Neural cell (in vitro differentiated cells): Measurements from ENCODE around the gene FIBCD1. TPM values are rescaled to one million over a fixed set of nuclear protein-coding genes. Genes with fewer than 3 reads are reported as not detected.
"Not testable (repeated sequence)": the region's sequence is repeated elsewhere in the genome, so short reads cannot be mapped to it uniquely, and the experiment has no call there.

ENCODE experiments used
- H2AFZ ChIP-seq: fragments of 200-600, 300-800 bp; sonication (generic), shearing (Covaris generic); 2 replicates; pipeline ENCODE4 v1.6.0; 2014; ENCODE audit warnings: low read depth, mild to moderate bottlenecking, antibody characterized with exemption, low read length, moderate library complexity
- H3F3A ChIP-seq: fragments of 200-600 bp; shearing (Covaris generic); 2 replicates; pipeline ENCODE4 v1.6.1; 2016; ENCODE audit warnings: mild to moderate bottlenecking, moderate library complexity, mixed read lengths, antibody characterized with exemption, low read length; ENCODE audit not compliant: insufficient read depth, poor library complexity, severe bottlenecking
- H3K27ac ChIP-seq: fragments of 200-600, 300-800 bp; sonication (generic), shearing (Covaris generic); 2 replicates; pipeline ENCODE4 v1.5.1; 2014; ENCODE audit warnings: mild to moderate bottlenecking, low read length, moderate library complexity
- H3K27me3 ChIP-seq: fragments of 300-800, 200-600 bp; sonication (generic), shearing (Covaris generic); 2 replicates; pipeline ENCODE4 v1.6.0; 2014; ENCODE audit warnings: mild to moderate bottlenecking, low read depth, low read length, moderate library complexity; ENCODE audit not compliant: insufficient read depth
- H3K36me3 ChIP-seq: fragments of 300-800, 200-600 bp; sonication (generic), shearing (Covaris generic); 2 replicates; pipeline ENCODE4 v1.5.1; 2014; ENCODE audit warnings: mild to moderate bottlenecking, antibody characterized with exemption, low read length, moderate library complexity; ENCODE audit not compliant: insufficient read depth
- H3K4me2 ChIP-seq: fragments of 300-800, 200-600 bp; sonication (generic), shearing (Covaris generic); 2 replicates; pipeline ENCODE4 v1.6.0; 2014; ENCODE audit warnings: mild to moderate bottlenecking, low read length
- H3K4me3 ChIP-seq: fragments of 300-800, 200-600 bp; sonication (generic), shearing (Covaris generic); 2 replicates; pipeline ENCODE4 v1.5.1; 2014; ENCODE audit warnings: mild to moderate bottlenecking, low read length, moderate library complexity
- H3K79me2 ChIP-seq: fragments of 200-600 bp; shearing (Covaris generic); replicated peaks from 2 replicates; pipeline ENCODE4 v1.6.0; 2014; ENCODE audit warnings: mild to moderate bottlenecking, low read length, moderate library complexity; ENCODE audit not compliant: insufficient read depth
- H3K9ac ChIP-seq: fragments of 300-800, 200-600 bp; sonication (generic), shearing (Covaris generic); 2 replicates; pipeline ENCODE4 v1.6.1; 2016; ENCODE audit warnings: mild to moderate bottlenecking, low read length, mixed read lengths
- H3K9me2 ChIP-seq: fragments of 200-600 bp; shearing (Covaris generic); 2 replicates; pipeline ENCODE4 v1.6.1; 2016; ENCODE audit warnings: mild to moderate bottlenecking, low read length, mixed read lengths; ENCODE audit not compliant: insufficient read depth
- H3K9me3 ChIP-seq: fragments of 200-600, 300-800 bp; sonication (generic), shearing (Covaris generic); 2 replicates; pipeline ENCODE4 v1.6.1; 2016; ENCODE audit warnings: mild to moderate bottlenecking, mixed run types, low read length, moderate library complexity, mixed read lengths
- H4K20me1 ChIP-seq: fragments of 200-600 bp; shearing (Covaris generic); 2 replicates; pipeline ENCODE4 v1.6.1; 2016; ENCODE audit warnings: mild to moderate bottlenecking, mixed run types; ENCODE audit not compliant: insufficient read depth
- EP300 ChIP-seq: fragments of 450-650 bp; conservative IDR thresholded peaks from 2 replicates; pipeline ENCODE4 v1.6.1; 2014; ENCODE audit warnings: antibody characterized with exemption, mild to moderate bottlenecking, moderate library complexity; ENCODE audit not compliant: poor library complexity, severe bottlenecking
- EZH2 ChIP-seq: fragments of 200-600, 300-800 bp; shearing (Covaris generic), sonication (generic); IDR thresholded peaks from 2 replicates; pipeline ENCODE4 v1.6.1; 2014; ENCODE audit warnings: antibody characterized with exemption, low read length, borderline replicate concordance, mild to moderate bottlenecking; ENCODE audit not compliant: insufficient read depth, poor library complexity, severe bottlenecking
- MXI1 ChIP-seq: fragments of 450-650 bp; conservative IDR thresholded peaks from 2 replicates; pipeline ENCODE4 v1.6.1; 2014; ENCODE audit warnings: antibody characterized with exemption, mild to moderate bottlenecking; ENCODE audit not compliant: poor library complexity, severe bottlenecking
- POLR2AphosphoS5 ChIP-seq: IDR thresholded peaks from 2 replicates; pipeline ENCODE4 v1.6.1; 2012
- RAD21 ChIP-seq: fragments of 450-650 bp; conservative IDR thresholded peaks from 2 replicates; pipeline ENCODE4 v1.6.1; 2014; ENCODE audit warnings: antibody characterized with exemption, mild to moderate bottlenecking, moderate library complexity
- SMC3 ChIP-seq: fragments of 450-650 bp; conservative IDR thresholded peaks from 2 replicates; pipeline ENCODE4 v1.6.1; 2014; ENCODE audit warnings: antibody characterized with exemption, mild to moderate bottlenecking, moderate library complexity; ENCODE audit not compliant: poor library complexity
- TAF1 ChIP-seq: IDR thresholded peaks from 2 replicates; pipeline ENCODE4 v1.6.1; 2012; ENCODE audit warnings: low read depth
- polyA plus RNA-seq: library from polyadenylated mRNA; depleted of rRNA; stranded (reverse); fragments of >200 nt; gene quantifications from 2 replicates; pipeline ENCODE4 v1.2.3, GENCODE V29; 2014
- TF ChIP-seq, protein P1 (sequence below): IDR thresholded peaks from 2 replicates; pipeline ENCODE4 v1.6.1; 2012; ENCODE audit warnings: borderline replicate concordance

The FIBCD1 gene
- polyA plus RNA-seq, 1 donor from 2014 or later, result 2.7 TPM

GRCh38 chr9:130911254-130912049, 27.6 kb downstream of the FIBCD1 start:
- H3K27ac ChIP-seq, result no peak overlapping the region

DNA sequence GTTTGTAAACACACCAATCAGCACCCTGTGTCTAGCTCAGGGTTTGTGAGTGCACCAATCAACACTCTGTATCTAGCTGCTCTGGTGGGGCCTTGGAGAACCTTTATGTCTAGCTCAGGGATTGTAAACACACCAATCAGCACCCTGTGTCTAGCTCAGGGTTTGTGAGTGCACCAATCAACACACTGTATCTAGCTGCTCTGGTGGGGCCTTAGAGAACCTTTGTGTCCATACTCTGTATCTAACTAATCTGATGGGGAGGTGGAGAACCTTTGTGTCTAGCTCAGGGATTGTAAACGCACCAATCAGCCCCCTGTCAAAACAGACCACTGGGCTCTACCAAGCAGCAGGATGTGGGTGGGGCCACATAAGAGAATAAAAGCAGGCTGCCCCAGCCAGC, 28.4 kb downstream of the FIBCD1 start:
- not testable (repeated sequence) for H3K9ac ChIP-seq, H3K4me2 ChIP-seq, H3K9me2 ChIP-seq, H4K20me1 ChIP-seq, H3F3A ChIP-seq, H3K4me3 ChIP-seq, H3K27me3 ChIP-seq, H3K27ac ChIP-seq, H2AFZ ChIP-seq, H3K9me3 ChIP-seq, H3K36me3 ChIP-seq, H3K79me2 ChIP-seq

More at GRCh38 chr9:130911254-130912049, 27.6 kb downstream of the FIBCD1 start:
- Histone ChIP-seq H3F3A (no peaks in the 10 kb centered on the region), H4K20me1 (no peaks in the 10 kb centered on the region), H3K4me3 (no peak overlapping the region), H3K27me3 (no peaks in the 10 kb centered on the region), H3K36me3 (no peaks in the 10 kb centered on the region), H3K79me2 (no peaks in the 10 kb centered on the region), H3K9me2 (no peaks in the 10 kb centered on the region), H3K9me3 (no peaks in the 10 kb centered on the region), H3K9ac (no peak overlapping the region), H2AFZ (no peak overlapping the region), H3K4me2 (no peak overlapping the region)
- TF ChIP-seq, protein P1, sequence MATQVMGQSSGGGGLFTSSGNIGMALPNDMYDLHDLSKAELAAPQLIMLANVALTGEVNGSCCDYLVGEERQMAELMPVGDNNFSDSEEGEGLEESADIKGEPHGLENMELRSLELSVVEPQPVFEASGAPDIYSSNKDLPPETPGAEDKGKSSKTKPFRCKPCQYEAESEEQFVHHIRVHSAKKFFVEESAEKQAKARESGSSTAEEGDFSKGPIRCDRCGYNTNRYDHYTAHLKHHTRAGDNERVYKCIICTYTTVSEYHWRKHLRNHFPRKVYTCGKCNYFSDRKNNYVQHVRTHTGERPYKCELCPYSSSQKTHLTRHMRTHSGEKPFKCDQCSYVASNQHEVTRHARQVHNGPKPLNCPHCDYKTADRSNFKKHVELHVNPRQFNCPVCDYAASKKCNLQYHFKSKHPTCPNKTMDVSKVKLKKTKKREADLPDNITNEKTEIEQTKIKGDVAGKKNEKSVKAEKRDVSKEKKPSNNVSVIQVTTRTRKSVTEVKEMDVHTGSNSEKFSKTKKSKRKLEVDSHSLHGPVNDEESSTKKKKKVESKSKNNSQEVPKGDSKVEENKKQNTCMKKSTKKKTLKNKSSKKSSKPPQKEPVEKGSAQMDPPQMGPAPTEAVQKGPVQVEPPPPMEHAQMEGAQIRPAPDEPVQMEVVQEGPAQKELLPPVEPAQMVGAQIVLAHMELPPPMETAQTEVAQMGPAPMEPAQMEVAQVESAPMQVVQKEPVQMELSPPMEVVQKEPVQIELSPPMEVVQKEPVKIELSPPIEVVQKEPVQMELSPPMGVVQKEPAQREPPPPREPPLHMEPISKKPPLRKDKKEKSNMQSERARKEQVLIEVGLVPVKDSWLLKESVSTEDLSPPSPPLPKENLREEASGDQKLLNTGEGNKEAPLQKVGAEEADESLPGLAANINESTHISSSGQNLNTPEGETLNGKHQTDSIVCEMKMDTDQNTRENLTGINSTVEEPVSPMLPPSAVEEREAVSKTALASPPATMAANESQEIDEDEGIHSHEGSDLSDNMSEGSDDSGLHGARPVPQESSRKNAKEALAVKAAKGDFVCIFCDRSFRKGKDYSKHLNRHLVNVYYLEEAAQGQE, result no peak
- TF ChIP-seq EP300 (no peak), MXI1 (no peak), SMC3 (no peak), TAF1 (no peak), EZH2 (no peak), POLR2AphosphoS5 (no peak), RAD21 (no peak)

DNA sequence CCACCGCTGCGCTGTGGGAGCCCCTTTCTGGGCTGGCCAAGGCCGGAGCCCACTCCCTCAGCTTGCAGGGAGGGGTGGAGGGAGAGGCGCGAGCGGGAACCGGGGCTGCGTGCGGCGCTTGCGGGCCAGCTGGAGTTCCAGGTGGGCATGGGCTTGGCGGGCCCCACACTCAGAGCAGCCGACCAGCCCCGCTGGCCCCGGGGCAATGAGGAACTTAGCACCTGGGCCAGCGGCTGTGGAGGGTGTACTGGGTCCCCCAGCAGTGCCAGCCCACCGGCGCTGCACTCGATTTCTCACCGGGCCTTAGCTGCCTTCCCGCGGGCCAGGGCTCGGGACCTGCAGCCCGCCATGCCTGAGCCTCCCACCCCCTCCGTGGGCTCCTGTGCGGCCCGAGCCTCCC, 29.0 kb downstream of the FIBCD1 start:
- H3K79me2 ChIP-seq, H3F3A ChIP-seq, H3K27ac ChIP-seq, H3K9me3 ChIP-seq, H3K36me3 ChIP-seq, H3K4me2 ChIP-seq, H4K20me1 ChIP-seq, H3K9ac ChIP-seq, H3K27me3 ChIP-seq, H3K4me3 ChIP-seq, H2AFZ ChIP-seq, H3K9me2 ChIP-seq: not testable (repeated sequence)
